ENCODE data around the gene SLIT3. TPM values are rescaled to one million over a fixed set of nuclear protein-coding genes. Genes with fewer than 3 reads are reported as not detected.
"Not testable (repeated sequence)": the region's sequence is repeated elsewhere in the genome, so short reads cannot be mapped to it uniquely, and the experiment has no call there.

The SLIT3 gene
- total RNA-seq, 2 donors from 2014 or later: 67.1 to 140 TPM

DNA sequence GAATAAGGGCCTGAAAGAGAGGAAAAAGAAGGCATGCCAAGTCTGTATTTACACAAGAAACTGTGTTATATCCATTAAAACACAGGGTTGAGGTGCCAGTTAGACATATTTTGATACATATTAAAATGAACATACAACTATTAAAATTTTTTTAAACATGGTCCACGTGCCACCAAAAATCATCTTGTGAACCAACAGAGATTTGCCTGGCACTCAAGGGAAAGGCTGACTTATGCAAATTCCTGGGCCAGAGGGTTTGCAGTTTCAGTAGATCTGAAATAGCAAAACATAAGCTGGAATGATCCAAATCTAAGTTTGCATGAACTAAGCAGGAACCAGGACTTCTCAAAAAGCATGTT, 168.7 kb downstream of the SLIT3 start:
- no peak for DNase-seq (ENCODE audit: low spot score)
- intact Hi-C loops (cut with DNase I): no loop called here

DNA sequence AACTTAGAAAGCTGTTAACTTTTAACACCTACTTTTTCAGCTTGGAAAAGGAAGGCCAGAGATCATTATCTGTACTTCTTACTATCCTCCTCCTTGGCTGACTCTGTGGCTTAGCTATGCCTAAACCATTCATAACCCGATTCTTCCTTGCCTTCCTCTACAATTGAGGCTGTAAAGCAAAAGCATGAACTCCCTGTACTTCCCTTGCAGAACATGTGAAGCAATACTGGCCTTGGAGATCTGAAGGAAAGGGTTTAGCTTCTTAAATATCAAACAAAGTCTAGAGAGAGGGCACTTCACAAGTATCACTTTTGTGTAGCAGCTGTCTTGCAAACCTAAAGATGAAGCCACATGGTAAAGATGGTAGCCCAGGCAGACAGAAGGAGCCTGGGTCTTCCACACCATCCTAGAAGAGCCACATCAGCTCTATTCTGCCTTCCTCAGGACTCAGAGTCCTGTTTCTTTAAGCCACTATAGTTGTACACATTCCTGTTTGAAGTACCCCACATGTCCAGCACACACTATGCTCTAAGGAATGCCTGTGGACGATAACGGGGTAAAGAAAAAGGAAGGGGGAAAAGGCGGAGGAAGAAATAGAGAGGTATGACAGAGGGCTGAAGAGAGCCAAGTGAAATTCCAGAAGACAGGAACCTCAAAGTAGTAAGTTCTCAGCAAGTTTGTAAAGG, 169.2 kb downstream of the SLIT3 start:
- no peak for DNase-seq (ENCODE audit: low spot score)
- intact Hi-C loops (cut with DNase I): no loop called here

DNA sequence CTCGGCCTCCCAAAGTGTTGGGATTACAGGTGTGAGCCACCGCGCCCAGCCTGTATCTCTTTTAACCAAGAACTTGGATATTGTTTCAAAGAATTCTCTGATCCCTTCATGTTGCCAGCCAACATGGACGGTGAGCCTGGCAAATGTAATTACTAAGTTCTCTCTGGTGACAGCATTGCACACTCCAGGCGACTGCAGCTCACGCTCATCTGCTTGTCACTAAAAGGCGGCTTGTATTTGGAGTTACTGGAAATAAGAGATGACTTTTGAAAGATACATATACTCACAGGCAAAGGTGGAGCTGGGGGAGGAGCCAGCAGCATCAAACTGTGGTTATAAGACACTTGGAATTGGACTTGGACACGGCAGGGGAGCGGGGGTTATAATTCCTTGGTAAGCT, 172.3 kb downstream of the SLIT3 start:
- DNase-seq (ENCODE audit: low spot score): no peak
- intact Hi-C loops (cut with DNase I): no loop called here

DNA sequence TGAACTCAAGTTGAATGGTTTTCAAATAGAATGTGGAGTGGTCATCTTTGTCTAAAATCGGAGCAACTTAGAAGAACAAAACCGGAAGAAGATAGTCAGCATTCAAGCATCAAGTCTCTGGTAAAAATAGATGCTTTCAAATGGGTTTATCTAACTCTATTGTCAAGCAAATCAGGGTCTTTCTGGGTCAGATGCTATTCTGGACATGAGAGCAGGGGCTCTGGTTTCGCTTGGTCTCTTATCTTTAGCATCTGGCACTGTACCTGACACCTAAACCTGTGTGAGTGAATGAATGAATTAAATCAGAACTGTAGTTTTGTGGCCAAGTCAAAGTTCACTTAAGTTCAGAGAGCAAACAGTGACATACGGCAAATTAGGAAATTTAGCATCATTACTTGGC, 173.5 kb downstream of the SLIT3 start:
- intact Hi-C loops (cut with DNase I): no loop called here
- no peak for DNase-seq (ENCODE audit: low spot score)

DNA sequence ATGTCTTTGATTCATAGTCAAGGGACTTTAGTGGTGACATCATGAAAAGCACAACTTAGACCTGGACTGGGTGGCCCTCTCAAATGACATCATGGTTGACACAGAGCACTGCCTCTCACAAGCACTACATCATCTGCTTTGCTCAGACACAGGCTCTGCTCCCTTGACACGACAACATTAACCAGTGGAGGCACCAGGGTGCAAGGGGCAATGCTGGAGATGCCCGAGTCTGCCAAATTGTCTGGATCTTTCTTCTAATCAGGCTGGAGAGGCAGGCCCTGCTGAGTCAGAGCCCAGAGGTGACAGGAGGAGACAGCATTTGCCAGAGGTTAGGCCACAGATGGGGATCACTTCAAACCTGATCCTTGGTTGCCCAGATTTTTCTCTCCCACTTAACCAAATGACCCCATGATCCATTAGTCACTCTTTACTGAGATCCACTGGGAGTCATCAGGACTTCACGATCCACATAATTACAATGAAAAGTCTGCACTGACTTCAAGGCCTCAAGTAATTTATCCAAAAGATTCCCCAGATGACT, 174.4 kb downstream of the SLIT3 start:
- intact Hi-C loops (cut with DNase I): no loop called here
- DNase-seq (ENCODE audit: low spot score): peak; percentile 83

DNA sequence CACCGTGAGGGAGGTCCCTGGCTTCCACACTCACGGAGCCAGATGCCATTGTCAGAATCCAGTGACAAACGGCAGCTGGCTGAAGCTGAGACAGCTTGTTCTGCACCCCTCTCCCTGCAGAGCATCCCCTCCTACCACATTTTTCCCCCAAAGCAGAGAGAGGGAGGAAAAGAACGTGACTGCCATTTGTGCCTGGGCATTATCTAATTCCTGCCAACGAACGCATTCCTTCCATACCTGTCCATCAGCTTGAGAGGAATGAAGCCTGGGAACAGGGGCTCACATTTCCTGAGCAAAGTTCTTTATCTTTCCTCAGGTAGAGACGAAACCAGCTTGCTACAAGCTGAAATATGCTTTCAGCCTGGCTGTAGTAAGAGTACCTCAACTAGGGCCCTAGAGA, 175.4 kb downstream of the SLIT3 start:
- no peak for DNase-seq (ENCODE audit: low spot score)
- intact Hi-C loops (cut with DNase I): no loop called here

DNA sequence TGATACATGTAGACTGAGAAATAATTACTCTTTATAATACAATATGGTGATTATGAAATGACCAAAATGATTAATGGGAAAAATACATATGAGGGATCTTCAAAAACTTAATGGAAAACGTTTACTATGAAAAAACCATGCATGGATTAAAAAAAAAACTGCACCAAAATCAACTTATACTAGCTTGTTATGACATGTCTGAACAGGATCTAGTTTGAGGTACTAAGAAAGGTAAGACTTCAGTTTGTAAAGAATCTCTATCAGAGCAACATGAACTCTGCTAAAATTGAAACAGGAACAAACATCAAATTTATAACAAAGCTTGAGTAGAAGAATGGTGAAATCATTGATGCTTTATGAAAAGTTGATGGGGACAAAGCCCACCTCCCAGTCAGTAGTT, 178.0 kb downstream of the SLIT3 start:
- DNase-seq (ENCODE audit: low spot score): no peak
- intact Hi-C loops (cut with DNase I): no loop called here

DNA sequence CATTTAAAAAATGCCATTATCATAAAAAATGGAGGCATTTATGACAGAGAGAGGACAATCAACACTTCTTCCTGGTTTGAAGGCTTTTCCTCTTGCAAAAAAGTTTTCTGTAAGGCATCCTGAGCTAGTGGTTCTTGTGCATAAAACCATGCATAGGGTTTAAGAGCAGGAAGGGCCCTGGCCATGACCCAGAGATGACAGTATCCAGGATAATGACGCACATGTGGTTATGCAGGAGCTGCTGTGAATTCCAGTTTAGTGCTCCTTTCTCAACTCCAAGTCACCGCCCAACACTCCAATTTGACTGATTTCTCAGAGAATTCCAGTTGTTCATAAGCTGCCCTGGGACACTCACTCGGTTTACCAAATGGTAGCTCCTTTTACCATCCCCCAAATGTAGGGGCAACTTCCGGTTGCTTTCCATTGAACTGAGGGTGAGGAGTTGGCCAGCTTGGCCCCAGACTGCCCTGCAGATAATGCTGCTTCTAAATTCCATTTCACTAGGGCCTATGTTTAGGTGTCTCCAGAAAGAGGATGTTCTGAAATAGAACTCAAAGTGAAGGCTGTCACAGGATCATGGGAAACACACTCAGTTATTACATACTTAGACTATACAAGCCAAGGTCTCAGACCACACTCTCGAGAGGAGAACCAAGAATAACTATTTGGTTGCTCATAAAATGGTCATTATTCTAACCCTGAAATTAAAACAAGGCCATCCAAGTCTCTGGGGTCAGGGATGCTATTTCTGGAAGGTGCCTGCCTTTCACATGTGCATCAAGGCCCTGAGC, 179.1 kb downstream of the SLIT3 start:
- intact Hi-C loops (cut with DNase I): no loop called here

DNA sequence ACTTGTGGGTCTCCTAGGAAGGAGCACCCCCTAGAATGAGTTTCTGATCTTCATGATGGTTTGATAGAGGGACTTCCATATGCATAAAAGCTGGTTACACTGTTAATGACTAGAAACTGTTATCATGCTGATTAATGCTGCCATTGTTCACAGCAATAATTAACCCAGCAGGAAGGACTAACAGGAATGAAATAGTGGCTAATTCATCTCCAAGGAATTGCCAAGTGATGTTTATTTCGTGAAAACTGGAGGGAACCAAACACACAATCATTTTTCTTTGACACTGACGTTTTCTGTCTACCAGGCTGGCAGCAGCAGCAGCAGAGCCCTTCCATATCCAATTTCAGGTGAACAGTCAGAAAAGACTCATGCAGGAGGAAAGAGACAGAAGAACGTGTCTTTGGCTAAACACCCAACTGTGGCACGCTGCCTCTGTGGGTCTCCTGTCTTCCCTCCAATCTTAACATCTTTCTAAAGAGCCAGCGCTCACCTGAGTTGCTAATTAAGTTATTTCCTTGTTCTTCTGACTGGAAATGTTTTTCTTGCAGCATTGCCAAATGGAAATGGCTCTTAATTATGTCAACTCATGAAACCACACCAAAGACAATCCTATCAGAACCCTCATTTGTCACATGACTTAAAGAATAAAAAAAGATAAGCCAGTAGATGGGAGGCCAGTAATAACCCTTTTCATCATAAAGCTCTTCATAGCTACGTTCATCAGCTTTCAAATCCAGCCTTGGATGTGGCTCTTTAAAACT, 181.5 kb downstream of the SLIT3 start:
- DNase-seq (ENCODE audit: low spot score): no peak
- intact Hi-C loops (cut with DNase I): no loop called here

More for the DNA sequence above, 179.1 kb downstream of the SLIT3 start:
- no peak for DNase-seq (ENCODE audit: low spot score)

DNA sequence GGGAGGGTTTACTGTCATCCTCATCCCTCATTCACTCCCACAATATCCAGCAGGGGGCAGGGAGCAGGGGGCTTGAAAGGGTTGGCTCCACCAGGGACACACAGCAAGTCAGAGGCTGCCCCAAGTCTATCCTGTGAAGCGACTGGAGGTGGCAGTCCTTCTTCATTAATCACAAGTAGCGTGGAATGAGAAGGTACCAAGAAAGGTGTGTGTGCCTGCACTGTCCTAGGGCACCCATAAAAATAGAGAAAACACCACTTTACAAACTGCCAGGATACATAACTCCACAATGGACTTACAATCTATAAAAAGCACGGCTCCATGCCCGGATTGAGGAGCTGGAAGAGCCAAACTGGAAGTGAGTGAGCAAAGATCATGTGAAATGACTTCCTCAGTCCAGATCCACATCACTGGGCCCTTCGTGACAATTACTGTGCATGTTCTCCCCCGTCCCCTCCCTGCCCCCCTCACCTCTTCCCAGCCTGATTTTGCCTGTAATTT, 183.9 kb downstream of the SLIT3 start:
- DNase-seq (ENCODE audit: low spot score): no peak
- intact Hi-C loops (cut with DNase I): no loop called here

DNA sequence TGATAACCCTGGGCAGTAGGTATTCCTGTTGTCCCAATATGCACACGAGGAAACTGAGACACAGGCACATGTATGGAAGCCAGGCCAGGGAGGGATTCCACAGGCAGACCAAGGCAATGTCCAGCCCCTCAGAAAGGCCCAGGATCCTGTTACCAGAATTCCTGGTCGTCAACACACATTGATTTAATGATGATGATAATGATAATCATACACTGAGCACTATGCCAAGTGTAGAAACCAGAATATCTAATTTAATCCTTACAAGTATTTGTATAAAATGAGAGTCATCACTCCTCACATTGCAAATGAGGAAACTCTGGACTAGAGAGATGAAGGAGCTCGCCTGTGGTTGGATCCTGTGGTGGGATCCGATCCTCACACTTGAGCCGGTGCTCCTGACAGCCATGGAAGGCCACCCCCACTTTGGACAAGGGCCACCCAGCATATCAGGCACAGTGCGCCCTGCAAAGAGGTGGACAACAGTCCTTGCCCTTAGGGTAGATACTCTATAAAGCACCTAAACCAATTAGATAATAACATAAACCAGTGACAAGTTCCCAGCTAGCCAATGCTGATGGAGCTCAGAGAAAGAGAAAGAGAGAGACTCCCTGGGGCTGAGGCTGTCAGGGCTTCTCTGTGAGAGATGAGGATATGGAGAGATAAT, 185.3 kb downstream of the SLIT3 start:
- DNase-seq (ENCODE audit: low spot score): no peak
- intact Hi-C loops (cut with DNase I): no loop called here

DNA sequence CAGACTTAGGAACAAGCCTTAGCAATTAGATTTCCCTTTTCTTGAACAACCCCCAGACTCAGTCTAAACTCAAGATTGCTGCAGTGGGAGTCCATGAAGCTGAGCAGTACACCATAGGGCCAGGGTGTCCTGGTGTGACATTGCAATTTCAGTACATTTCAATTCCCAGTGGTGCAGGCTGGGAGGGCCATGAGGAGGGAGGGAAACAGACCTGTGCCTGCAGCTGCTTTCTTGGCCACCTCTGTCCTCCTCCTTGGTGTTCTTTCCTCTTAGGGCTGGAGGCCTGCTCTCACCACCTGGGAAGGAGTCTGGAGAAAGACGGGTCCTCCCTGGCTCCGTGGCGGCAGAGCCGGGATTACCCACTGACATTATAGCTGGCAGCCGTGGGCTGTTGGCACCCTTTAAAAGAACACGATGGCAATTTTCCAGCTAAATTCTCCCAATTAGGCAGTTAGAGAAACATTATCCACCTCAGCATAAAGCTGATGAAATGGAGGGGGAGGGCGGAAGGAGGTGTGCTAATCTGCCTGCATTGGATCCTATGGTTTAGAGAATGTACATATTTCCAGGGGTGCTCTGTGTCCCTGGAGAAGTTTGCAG, 186.4 kb downstream of the SLIT3 start:
- intact Hi-C loops (cut with DNase I): no loop called here
- no peak for DNase-seq (ENCODE audit: low spot score)

DNA sequence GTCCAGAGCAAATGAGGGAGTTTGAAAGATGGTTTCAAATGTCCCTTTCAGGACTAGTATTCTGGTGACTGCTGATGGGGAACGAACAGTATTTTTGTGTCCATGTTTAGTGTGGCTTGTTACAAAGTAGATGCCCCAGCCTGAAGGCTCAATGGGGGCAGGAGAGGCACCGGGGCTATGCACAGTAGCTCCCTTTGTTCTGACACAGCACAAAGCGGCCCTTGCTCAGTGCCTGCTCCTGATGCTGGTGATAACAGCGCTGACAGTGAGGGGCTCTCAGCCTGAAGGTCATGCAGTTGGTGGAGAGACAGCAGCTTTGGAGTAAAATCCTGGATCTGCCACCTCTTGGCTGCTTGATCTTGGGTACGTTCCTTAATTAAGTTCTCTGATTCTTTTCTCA, 188.9 kb downstream of the SLIT3 start:
- intact Hi-C loops (cut with DNase I): no loop called here
- no peak for DNase-seq (ENCODE audit: low spot score)

DNA sequence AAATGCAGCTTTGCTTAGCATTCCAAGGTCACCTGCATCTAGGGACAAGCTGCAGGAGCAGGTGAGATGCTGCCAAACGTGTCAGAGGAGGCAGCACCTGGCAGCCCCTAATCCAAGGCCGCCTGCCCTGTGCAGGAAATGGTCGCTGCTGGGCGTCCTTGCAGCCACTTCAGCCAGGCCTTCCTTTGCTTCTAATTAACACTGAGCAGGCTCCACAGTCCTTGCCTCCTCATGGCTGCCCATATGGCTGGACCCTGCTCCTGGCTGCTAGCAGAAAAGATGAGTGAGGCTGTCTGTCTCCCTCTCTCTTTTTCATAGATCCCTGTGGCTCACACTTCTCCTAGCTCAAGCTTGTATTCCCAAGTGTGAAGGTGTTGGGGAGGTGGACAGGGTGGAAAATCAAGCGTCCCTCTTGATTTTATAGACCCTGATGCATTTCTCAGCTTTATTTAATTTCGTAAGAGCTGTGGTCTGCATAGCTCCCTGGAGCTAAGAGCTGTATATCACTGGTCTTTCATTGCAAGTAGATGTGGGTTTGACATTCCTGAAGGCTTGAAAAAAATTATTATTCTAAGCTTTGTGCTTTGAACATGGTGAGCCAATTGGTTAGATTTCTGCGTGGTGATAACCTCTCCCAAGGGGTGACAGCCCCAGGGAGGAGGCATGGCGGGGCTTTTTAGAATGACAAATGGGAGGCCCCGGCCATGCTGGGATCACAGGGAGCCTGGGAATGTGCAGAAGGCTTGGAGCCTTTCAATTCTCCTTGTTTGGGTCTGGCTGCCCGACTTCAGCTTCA, 193.8 kb downstream of the SLIT3 start:
- intact Hi-C loops (cut with DNase I): no loop called here
- DNase-seq (ENCODE audit: low spot score): no peak

DNA sequence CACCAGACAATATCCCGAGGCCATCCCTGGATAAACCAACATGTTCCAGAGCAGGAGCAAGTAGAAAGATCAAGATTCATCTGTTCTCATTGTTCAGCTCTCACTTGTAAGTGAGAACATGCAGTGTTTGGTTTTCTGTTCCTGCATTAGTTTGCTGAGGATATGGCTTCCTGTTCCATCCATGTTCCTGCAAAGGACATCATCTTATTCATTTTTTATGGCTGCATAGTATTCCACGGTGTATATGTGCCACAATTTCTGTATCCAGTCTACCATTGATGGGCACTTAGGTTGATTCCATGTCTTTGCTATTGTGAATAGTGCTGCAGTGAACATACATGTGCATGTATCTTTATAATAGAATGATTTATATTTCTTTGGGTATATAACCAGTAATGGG, 195.4 kb downstream of the SLIT3 start:
- DNase-seq (ENCODE audit: low spot score); intact Hi-C loops (cut with DNase I): not testable (repeated sequence)

DNA sequence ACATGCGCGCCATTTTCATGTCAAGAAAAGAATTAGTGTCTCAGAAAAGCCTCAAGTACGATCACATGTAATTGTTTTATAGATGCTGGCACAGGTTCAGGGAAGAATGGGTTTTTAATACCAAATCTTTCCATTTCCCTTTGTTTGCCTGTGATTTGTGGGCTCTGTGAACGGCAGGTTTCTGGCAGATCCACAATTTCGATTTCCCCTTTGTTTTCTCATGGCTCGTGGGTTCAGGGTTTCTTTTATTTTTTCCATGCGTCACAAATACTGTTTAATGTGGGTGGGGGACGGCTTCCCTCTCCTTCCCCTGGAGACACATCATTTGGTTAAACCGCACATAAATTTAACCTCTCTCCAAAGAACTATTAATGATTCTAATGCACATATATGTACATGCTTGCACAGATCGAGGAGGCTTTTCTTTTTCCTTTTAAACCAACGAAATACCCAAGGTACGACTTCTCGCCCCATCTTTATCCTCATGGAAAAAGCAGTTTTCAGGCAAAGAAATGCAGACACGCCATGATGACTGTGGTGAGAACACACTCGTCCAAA, 195.9 kb downstream of the SLIT3 start:
- intact Hi-C loops (cut with DNase I): no loop called here
- DNase-seq (ENCODE audit: low spot score): no peak

DNA sequence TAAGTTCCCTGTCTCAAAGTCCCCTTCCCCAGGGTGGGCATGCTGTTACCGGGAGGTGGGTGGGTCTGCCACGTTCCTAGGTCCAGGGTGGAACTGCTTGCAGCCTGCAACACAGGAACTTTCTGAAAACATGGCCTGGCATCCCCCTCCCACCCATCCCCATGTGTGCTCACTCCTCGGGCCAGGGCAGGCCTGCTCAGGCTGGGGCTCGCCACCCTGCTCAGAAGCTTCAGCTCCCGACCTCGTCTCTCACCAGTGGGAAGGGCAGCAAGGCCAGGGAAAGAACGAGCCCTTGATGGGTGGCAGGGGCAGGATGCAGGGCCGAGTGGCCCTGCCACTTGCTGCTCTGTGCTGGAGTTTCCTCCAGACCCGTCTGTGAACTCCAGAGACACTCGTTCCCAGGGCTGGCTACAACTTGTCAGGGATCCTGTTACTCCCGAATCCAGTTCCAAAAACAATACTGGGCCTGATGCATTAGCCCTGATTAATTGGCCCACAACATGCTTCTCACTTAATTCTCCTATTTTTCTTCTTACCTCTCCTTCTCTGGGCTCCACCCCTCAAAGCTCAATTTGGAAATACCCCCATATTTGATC, 197.3 kb downstream of the SLIT3 start:
- intact Hi-C loops (cut with DNase I): no loop called here
- no peak for DNase-seq (ENCODE audit: low spot score)

DNA sequence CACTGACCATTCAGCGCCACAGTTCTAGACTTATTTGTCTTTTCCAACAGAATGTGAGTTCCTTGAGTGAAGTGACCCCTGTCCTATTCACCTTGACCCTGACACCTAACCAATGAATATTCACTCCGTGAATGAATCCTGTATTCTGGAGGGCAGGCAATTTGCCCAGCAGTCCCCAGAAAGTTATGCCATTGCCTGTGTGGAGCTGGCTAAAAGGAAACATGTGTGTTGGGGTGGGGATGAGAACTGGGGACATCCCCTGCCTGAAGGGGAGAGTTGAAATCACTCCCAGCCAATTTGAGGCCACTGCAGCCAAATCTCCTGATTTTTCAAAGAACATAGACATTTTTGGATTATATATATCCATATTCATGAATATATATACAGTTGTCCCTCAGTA, 199.0 kb downstream of the SLIT3 start:
- DNase-seq (ENCODE audit: low spot score): no peak
- intact Hi-C loops (cut with DNase I): no loop called here
